Epidermal melanocyte (primary cell): Measurements from ENCODE around the gene ATG2A.

Source experiments
- DNase-seq: peaks from one replicate; pipeline ENCODE4 v3.0.0; 2011; ENCODE audit warnings: low spot score; ENCODE audit not compliant: insufficient read length

Gene ATG2A

DNA sequence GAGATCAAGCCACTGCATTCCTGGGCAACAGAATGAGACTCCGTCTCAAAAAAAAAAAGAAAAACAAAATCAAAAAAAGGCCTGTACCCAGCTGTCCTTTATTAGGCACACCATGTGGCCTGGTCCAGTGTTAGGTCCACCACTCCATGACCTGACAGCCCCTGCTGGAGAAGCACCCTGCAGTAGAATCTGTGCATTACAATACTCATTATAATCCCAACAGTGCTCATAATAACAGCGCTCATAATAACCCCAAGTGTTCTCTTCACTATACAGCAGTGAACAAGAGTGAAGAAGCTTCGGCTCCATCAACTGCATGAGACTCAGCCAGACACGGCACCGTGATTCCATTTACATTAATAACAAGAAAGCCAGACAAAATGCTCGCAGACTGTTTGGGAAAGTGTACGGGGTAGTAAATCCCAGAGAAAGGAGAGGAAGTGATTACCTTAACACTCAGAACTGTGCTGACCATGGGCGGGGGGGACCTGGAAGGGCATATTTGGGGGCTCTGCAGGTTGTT is 29.7 kb downstream of the ATG2A start:
- DNase-seq: no peak

DNA sequence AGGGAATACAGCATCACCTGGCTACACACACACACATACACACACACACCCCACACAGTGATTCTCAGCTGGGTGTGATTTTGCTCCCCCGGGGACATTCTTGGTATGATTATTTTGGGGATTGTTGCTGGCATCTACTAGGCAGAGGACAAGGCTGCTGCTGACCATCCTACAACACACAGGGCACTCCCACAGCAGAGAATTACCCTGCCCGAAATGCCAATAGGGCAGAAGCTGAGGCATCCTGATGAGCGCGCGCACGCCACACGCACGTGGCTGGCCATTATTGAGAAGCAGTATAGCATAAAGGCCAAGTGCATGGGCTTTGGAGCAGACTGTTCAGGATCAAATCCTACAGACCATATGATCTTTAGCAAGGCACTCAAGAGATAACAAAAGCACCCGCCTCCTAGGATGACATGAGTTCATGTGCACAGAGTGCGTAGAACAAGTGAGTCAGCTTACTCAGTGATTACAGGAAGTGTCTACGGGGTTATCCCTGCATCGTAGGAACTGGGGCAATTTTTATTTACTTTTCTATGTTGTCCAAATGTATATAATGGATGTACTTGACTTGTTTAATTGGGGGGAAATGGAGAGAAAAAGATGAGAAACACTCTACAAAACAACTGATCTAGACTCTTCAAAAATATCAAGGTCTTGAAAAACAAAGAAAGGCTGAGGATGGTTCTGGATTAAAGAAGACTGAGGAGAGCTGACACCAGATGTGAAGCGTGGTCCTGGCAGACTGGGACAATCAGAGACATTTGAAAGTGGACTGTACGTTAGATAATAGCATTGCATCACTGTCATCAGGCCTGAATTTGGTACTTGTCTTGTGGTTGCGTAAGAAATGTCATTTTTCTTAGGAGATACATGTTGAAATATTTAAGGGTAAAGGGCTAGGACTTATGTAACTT is 31.4 kb downstream of the ATG2A start:
- DNase-seq: no peak

DNA sequence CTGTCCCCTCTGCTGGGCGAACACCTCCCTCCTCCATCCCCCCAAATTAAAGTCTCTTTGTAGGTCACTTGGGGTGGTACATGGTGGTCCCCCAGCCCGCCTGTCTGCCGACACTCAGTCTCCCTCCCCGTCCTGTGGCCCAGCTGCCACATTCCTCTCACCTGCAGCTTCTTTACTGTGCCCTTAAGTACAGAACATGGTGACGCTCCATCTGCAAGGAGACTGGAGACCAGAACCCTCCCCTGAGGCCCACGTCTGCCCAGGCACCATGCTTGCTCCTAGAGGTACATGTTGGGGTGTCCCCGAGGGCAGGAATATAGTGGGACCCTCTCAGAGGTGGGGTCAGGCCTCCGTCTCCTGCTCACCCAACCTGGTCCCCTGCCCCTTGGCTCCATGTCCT is 33.0 kb downstream of the ATG2A start:
- DNase-seq: no peak

DNA sequence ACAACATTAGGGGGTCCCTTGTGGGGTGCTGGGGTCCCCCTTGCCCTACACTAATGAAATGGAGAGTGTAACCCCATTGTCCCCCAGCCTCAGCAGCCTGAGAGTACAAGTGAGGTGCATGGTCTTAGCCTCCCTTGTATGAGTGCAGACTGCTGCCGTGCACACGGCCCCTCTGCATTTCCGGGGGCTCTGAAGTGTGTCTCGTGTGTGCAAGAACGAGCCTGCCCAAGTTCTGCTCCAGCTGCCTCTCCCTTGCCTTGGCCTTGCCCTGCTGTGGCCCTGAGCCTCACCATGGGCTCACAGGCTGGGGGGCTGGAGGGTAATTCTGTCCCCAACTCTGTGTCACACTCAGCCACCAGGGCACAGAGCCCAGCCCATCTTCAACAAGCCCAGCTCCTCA is 33.4 kb downstream of the ATG2A start:
- no peak for DNase-seq

DNA sequence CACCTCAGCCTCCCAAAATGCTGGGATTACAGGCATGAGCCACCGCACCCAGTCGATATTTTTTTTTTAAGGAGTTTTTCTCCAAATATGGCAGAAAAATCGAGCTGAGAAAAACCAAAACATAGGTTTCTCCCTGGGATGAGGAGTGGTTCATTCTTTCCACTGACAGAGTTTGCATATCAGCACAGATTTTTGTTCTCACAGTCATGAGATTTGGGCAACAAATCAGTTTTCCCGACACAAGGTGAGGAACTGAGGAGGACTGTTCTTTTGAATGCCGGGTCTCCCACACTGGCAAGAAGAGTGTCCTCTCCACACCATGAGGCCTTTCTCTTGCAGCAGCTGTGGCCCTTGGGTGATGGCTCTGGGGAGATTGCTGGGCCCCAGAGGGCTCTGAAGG is 34.8 kb downstream of the ATG2A start:
- DNase-seq: no peak

DNA sequence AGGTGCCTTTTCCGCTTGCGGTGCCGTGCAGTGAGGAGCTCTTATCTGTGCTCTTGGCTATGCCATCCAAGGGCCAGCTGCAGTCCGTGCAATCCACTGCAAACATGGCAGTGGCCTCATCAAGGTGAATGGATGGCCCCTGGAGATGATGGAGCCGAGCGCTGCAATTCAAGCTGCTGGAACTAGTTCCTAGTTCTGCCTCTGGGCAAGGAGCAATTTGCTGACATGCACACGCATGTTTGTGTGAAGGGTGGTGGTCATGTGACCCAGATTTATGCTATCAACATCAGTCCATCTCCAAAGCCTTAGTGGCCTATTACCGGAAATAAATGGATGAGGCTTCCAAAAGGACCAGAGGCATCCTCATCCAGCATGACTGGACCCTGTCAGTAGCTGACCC is 35.5 kb downstream of the ATG2A start:
- no peak for DNase-seq

DNA sequence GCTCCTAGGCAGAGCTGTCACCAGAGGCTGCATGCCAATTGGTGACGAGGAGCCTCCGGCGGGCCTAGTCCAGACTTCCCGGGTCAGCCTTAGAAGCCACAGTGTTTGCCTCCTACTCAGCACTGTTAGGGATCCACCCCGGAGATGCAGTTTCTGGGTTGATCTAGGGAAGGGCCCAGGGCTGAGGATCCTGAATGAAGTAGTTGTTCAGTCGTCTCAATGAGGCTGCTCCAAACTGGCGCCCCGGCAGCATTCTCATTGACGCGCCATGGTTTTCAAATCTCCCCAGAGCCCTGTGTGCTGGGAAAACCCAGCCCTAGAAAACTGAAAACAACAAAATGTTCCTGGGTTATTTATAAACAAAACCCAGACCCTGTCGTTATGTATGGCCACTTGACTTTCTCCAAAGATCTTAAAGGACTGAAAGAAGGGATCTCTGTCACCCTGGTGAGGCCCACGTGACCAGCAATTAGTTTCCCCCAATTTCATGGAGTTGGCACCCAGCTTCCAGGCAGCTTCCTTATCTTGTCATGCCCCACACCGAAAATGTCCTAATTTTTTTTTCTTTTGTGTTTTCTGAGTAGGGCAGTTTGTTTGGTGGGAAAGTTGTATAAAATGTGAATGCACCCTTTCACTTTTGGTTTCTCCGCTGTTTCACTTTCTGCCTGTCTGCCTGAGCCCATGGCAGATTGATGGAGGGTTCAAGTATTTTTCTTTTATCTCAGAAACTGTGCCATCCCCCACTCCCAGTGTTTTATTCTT is 36.6 kb downstream of the ATG2A start:
- no peak for DNase-seq

DNA sequence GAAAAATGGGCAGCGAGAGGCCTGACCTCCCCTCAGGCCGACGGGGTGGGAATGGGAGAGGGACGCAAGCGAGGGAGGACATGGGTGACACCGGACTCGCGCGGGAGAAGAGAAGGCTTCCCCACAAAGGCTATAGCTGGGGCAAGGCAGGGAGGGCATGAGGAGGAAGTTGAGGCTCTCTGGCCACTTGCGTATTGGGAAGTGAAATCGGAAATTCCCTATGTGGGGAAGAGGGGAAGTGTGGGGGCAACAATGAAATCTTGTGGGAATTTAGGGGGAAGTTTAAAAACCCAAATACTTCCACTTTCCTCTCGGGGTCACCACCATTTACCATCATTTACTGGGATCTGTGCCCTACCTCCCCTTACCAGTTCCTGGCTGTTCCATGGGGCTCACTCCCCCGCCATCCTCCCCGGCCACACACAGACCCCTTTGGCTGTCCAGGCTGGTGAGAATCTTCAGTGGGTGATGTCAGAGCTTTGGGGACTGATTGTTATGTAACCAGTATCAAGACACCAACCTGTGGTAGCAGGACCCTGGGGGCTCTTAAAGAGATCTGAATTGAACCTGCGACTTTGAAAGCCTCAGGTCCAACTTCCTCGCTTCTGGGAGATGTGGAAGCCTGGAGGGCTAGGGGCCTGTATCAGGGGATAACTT is 37.6 kb downstream of the ATG2A start:
- no peak for DNase-seq

DNA sequence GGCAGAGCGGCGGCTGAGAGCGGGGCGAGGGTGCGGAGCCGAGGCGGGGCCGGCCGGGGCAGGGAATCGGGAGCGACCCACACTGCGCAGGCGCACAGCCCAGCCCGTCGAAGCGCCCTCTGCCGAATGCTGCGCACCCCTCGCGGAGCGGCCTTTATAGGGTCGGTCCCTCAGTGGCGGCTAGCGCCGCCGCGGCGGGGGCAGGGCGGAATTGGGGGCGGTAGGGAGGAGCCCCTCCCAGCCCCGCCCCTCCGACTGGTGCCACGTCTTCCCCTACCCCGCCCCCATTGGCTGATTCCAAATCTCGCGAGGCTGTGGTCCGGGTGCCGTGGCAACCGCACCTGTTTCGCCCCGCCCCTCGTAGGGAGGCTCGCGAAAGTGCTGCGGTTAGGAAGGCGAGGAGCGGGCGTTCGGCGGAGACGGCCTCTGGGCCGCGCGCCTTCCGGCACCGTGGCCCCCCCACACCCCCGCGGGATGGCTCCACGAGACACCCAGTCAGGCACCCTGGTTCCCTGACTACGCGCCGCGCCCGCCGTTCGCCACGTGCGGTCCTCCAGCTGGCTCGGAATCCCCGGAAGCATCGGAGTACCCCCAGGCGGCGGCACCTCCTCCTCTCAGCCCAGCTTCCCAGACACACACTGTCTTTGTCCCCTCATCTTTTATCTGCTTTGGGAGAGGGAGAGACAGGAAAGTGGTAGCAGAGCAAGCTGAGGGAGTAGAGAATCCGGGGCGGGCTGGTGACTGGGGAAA is 38.3 kb downstream of the ATG2A start, which contains the start of gene EHD1:
TSS of gene EHD1 (minus strand) at position 128 of the 750 bp plus-strand sequence. CDS start 157 bp downstream, outside the sequence.
- peak; percentile 95 for DNase-seq

DNA sequence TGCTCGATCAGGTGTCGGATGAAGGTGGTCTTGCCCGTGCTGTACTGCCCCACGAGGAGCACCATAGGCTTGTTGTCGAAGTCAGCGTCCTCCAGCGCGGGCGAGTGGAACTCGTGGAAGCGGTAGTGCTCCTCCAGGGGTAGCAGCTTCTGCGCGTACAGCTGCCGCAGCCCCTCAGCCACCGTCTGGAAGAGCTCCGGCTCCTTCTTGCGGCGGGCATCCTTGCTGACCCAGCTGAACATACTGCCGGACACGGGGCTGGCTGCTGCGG is 38.9 kb downstream of the ATG2A start:
- no peak for DNase-seq

DNA sequence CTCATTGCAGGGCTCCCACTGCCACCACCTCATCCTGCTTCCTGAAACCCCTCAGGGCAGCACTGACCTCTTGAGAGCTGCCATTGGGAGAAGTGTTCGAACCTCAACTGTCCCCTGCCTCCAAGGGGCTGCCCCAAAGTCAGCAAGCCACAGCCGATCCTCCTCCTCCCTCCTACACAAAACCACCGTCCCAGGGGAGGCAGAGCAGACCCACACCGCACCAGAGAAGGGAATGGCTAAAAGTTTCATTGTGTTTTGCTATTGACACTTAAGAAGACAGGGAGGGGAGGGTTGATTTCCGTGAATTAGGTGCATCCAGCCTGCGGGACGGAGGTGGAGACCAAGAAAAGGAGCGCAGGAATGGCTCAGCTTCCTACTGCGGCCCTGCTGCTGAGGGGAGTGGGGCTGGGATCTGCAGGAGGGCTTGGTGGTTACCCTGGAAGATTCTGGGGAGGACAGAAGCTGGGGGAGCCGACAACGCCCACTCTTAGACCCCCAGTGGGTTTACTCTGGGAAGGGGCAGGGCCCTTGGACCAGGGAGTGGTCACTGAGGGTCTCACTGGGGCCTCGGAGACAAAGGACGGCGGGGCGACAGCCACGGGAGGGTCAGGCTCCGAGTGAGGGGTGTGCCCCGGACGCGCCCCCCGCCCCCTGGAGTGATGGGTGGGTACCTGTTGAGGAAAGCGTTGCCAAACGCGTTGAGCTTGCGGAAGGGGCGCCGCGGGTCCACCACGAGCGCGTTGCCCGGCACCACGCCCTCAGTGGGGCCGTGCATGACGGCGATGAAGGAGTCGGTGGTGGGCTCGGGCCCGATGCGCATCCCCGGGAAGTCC is 39.4 kb downstream of the ATG2A start:
- DNase-seq: no peak

DNA sequence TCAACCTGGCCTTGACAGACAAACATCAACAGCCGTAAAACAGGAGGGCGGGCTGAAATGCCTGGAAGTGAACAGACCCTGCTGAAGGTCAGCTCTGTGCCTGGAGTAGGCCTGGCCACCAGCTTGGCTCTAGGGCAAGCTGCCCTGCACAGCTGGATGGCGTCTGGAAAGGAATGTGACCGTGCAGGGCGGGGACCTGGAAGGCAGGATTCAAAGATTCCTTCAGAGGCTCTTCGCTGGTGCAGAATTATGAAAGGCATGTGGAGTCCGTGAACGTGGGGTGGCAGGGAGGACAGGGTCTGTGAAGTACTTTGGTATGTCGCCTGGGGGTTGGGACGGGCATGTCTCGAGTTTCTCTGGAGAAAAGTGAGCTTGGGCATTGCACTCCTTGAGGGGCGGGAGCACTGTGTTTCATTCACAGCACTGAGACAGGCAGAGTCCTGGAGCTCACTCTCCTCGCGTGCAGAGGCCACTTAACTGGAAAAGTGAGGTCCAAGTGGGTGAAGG is 40.1 kb downstream of the ATG2A start:
- DNase-seq: peak; percentile 73

DNA sequence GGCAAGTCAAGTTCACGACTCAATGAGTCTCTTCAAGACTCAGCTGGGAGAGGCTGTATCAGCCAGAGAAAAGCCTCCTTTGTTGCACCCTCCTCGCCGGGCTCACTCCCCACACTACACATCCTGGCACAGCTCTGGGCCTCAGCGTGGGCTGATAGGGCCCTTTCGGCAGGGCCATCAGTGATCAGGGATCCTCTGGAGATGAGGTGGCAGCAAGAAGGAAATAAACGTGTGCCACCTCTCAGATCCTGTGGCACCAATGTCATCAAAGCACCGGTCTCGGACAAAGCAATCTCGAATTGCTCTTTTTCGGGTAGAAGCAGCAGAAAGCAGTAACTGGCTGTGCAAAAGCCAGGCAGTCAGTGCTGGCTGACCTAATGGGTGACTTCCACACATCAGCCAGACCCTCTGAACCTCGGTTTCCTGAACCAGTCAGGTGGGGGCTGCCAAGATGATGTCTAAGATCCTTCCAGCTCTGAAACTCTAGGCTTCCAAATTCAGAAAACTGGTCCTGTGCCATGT is 40.7 kb downstream of the ATG2A start:
- no peak for DNase-seq

DNA sequence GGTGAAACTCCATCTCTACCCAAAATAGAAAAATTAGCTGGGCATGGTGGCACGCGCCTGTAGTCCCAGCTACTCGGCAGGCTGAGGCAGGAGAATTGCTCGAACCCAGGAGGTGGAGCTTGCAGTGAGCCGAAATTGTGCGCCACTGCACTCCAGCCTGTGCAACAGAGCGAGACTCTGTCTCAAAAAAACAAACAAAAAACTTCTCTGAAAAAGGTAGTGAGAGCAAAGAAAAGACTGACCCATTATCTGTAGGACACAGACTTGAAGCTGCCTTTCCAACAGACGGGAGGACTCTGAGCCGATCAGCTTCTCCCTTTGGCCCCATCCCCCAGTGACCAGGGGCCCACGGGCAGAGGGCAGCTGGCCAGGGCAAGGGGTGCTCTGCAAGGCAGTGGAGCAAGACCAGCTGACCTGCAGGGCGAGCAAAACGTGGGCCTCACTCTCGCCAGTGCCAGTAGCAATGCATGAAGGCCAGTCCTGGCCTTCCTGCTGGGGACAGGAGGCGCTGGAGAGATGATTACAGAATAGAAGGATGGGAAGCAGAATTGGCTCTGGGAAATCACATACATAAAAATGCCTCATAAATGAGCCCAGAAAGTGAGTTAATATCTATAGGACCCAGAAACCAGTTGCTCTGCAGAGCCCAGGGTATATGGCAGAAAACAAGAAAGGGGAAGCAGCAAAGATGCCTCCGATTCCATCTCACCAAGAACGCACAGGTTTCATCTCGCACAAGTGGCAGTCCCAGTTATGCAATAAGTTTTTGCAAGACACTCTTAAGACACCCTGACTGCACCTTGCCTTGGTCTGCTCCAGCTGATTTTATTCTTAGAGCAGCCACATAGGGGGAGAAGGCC is 41.4 kb downstream of the ATG2A start:
- no peak for DNase-seq

DNA sequence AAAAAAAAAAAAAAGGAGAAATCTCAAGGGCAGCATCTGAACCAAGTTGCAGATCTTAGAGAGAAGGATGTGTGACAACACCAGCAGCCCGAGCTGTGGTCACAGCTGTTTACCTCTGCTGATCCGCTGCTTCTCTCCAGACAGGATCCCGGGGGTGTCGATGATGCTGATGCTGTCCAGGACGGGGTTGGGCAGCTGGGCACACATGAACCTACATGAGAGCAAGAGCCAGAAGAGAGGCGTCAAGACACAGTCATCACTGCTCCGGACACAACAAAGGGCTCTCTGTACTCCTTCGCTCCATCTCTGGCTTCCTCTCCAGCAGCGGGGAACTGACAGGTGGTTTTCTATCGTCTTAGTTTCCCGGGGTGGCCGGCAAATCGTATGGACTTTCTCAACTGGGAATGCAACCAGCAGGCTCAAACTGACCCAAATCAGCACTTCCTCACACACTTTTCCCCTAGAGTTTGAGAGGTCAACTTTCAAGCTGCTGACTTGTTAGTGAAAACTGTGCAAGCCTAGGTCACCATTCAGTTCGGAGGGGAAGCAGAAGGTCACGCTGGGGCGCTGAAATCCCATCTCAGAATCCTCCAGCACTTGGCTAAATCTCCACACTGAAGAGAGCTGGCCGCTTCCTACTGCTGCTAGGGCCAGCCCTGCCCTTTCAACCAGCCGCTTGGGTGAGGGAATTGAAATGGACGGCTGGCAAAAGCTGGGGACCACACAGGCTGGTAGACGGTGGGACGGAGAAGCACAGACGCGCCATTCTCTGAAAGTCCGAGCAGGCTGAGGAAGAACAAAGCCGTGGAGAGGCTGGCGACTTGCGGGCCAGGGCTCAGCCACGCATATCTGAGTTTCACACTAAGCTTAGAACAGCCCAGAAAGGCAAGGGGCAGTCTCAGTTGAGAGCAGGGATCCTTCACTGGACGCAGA is 42.4 kb downstream of the ATG2A start:
- DNase-seq: no peak

DNA sequence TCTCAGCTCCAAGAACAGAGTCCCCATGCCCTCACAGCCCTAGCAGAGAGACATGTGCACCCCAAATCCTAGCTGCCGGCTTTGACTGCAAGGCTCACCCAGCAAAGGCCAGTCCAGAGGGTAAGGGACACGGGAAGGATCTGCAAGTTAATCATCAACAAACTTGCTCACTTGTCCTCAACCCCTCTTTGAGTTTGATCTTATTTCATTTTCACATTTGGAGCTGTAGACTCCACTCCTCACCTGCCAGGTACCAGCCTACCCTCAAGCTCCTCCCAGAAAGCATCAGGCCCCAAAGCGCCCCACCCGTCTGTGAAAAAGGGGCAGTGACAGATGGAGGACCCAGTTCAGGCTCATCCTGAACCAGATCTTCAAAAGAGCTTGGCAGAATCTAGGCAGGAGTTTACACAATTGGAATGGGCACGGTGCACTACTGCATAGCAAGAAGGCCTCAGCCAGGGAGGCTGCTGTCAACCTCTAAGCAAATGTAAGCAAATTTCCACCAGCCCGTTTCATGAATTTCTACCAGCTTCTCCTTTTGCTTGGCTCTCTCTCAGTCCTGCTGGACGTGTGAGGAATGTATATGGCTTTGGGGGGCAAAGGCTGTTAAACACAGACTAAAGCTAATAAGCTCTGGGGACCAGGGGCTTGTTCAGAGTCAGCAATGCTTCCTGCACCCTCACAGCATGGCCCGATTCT is 44.1 kb downstream of the ATG2A start:
- no peak for DNase-seq

DNA sequence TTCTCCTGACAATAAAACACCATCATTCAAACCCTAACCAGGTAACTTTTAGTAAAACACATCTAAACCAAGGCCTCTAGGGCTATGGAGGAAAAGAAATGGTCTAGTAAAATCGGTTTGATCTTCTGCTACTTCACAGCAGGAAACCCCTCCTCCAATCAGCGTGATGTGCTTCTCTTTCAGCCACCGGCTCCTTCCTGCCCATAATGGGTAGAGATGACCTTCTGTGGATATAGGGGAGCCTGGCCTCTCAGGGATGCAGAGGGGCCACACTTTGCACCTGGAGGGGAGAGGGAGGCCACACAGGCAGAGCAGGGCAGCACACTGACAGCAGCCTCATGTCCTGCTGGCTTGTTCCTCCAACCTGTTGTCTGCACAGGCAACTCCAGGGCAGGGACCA is 45.5 kb downstream of the ATG2A start:
- no peak for DNase-seq
